Naive B cell (primary cell): Measurements from ENCODE around the gene SNX4. TPM values are rescaled to one million over a fixed set of nuclear protein-coding genes. Genes with fewer than 3 reads are reported as not detected.
"Not testable (repeated sequence)": the region's sequence is repeated elsewhere in the genome, so short reads cannot be mapped to it uniquely, and the experiment has no call there.

Source experiments
- ATAC-seq, 2 donors: fragments of 150-1000 bp; cut with Tn5 transposase; 2 replicates each; pipeline ENCODE4 v1.10.0; 2021; ENCODE audit warnings: low read depth in 2 of 2, mild to moderate bottlenecking in 2 of 2, moderate library complexity in 2 of 2
- DNase-seq: peaks from one replicate; pipeline ENCODE4 v3.0.0; 2022
- H3K27ac Mint-ChIP-seq, 6 donors: one replicate each; pipeline ENCODE4 v1.8.0; 2020 to 2022; ENCODE audit warnings: mild to moderate bottlenecking in 6 of 6, mixed read lengths in 6 of 6, moderate library complexity in 5 of 6, inconsistent platforms in 2 of 6
- H3K27me3 Mint-ChIP-seq, 3 donors: one replicate each; pipeline ENCODE4 v1.8.0; 2021 to 2022; ENCODE audit warnings: mixed read lengths in 3 of 3, mild to moderate bottlenecking in 1 of 3
- H3K36me3 Mint-ChIP-seq, 2 donors: one replicate each; pipeline ENCODE4 v1.8.0; 2020 to 2022; ENCODE audit warnings: mixed read lengths in 2 of 2, inconsistent platforms in 1 of 2, mild to moderate bottlenecking in 1 of 2
- H3K4me1 Mint-ChIP-seq, 3 donors: one replicate each; pipeline ENCODE4 v1.8.0; 2020 to 2022; ENCODE audit warnings: mixed read lengths in 3 of 3, inconsistent platforms in 1 of 3, mild to moderate bottlenecking in 1 of 3, moderate library complexity in 1 of 3
- H3K4me3 Mint-ChIP-seq, 8 donors: one replicate each; pipeline ENCODE4 v1.8.0; 2020 to 2022; ENCODE audit warnings: mild to moderate bottlenecking in 8 of 8, mixed read lengths in 8 of 8, moderate library complexity in 8 of 8, inconsistent platforms in 2 of 8
- H3K9me3 Mint-ChIP-seq, 7 donors: one replicate each; pipeline ENCODE4 v1.8.0; 2020 to 2022; ENCODE audit warnings: mixed read lengths in 7 of 7, mild to moderate bottlenecking in 5 of 7, inconsistent platforms in 2 of 7, moderate library complexity in 1 of 7
- polyA plus RNA-seq, 6 donors: library from polyadenylated mRNA; unstranded; fragments of 300-500 nt; fragmentation: Illumina TruSeq; gene quantifications; one replicate each; pipeline ENCODE4 v1.2.3, GENCODE V29; 2021; ENCODE audit warnings: low read depth in 6 of 6

SNX4 gene
- polyA plus RNA-seq, 6 donors from 2014 or later: 21.5 to 54.6 (median 26.6) TPM

GRCh38 chr3:125496701-125497100 is 23.3 kb downstream of the SNX4 start:
- no peak for ATAC-seq
- Mint-ChIP-seq H3K4me1 (peaks cover 0 to 4% (median 0%) of the 10 kb centered on the region in 3 donors), H3K36me3 (peaks cover 0 to 12% of the 10 kb centered on the region in 2 donors), H3K4me3 (no peak overlapping the region), H3K9me3 (no peaks in the 10 kb centered on the region), H3K27me3 (no peaks in the 10 kb centered on the region), H3K27ac (peak overlapping the region in 1 of 6 donors; percentile 49)
- DNase-seq: no peak

DNA sequence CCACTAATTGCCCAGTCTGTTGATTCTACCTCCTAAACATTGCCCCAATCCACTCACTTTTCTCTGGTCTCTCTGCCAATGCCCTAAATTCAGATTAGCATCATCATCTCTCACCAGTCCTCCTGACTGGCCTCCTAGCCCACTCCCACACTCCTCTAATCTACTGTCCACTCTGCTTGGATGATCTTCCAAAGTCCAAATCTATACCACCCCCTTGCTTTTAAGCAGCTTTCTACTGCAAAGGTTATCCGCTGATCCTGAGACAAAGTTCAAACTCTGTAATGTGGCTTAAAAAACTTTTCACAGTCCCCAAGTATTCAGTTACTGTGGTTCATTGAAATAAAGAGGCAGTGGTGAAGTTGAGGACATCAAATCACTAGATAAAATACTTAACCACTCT is 37.6 kb downstream of the SNX4 start:
- peaks cover 0 to 9% of the 10 kb centered on the region in 2 donors for H3K36me3 Mint-ChIP-seq
- H3K27me3 Mint-ChIP-seq: no peaks in the 10 kb centered on the region
- DNase-seq: no peak
- H3K4me1 Mint-ChIP-seq: no peaks in the 10 kb centered on the region
- H3K4me3 Mint-ChIP-seq: no peak overlapping the region
- ATAC-seq: no peak
- no peak overlapping the region for H3K27ac Mint-ChIP-seq
- no peaks in the 10 kb centered on the region for H3K9me3 Mint-ChIP-seq

DNA sequence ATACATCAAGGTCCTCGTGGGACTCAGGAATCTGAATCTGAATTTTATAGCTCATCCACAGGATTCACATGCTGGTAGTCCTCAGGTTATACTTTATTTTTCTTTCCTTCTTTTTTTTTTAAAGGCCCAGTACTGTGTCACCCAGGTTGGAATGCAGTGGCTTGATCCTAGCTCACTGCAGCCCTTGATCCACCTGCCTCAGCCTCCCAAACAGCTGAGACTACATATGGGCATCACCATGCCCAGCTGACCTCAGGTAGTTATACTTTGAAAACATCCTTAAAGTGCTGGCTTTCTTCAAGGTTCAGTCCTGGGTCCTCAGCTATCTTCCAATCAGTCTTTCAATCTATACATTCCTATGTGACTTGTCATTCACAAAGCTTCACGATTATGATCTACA is 38.2 kb downstream of the SNX4 start:
- H3K4me1 Mint-ChIP-seq: no peaks in the 10 kb centered on the region
- H3K27me3 Mint-ChIP-seq: no peaks in the 10 kb centered on the region
- ATAC-seq (no peak), DNase-seq (no peak)
- H3K4me3 Mint-ChIP-seq: no peak overlapping the region
- H3K36me3 Mint-ChIP-seq: peaks cover 0 to 11% of the 10 kb centered on the region in 2 donors
- no peaks in the 10 kb centered on the region for H3K9me3 Mint-ChIP-seq
- no peak overlapping the region for H3K27ac Mint-ChIP-seq

- not testable (repeated sequence) for ATAC-seq, H3K27me3 Mint-ChIP-seq, H3K9me3 Mint-ChIP-seq, H3K4me1 Mint-ChIP-seq, H3K27ac Mint-ChIP-seq, H3K4me3 Mint-ChIP-seq, DNase-seq
- H3K36me3 Mint-ChIP-seq: peaks cover 0 to 15% of the 10 kb centered on the region in 2 donors
Observed at GRCh38 chr3:125481375-125481759, 38.6 kb downstream of the SNX4 start.

DNA sequence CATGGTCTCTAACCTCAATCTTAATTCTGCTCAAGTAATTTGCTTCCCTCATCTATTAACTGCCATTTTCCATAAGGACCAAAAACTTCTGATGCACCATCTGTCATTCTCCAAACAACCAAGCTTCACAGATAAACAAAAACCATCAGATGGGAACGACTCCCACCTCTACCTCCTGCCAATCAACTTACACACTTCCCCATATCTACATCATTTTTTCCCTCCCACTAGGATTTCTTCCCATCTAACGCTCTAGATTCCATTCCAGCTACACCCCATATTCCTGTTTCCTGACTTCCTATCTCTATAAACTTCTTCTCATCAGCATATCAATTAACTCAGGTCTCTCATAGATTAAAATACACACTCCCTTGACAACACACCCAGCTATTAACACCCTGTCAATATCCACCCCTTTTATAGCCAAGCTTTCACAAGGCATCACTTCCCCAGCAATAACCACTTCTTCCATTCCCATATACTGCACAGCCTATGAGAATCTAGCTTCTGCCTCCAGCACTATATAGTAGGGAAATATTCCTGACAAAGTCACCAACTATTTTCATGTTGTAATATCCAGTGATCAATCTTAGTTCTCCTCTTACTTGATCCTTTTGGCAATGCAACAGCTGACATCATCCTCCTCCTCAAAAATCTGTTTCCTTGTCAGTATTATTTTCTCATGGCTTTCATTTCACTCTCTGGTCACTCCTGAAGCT is 39.2 kb downstream of the SNX4 start:
- Mint-ChIP-seq H3K27me3 (no peaks in the 10 kb centered on the region), H3K27ac (no peak overlapping the region)
- DNase-seq: no peak

DNA sequence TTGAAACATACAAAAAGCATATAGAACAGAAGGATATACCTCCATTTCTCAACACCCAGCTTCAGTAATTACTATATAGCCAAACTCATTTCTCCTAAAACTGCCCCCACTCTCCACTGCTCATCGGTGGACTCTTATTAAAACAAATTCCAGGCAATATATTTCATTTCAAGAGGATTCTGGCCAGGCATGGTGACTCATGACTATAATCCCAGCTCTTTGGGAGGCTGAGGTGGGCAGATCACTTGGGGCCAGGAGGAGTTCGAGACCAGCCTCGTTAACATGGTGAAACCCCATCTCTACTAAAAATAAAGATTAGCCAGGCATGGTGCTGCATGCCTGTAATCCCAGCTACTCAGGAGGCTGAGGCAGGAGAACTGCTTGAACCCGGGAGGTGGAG is 40.9 kb downstream of the SNX4 start:
- Mint-ChIP-seq H3K27me3 (no peaks in the 10 kb centered on the region), H3K27ac (peak overlapping the region in 2 of 6 donors; percentile 24 to 39), H3K4me3 (peak overlapping the region in 1 of 8 donors; percentile 40), H3K9me3 (no peaks in the 10 kb centered on the region), H3K4me1 (no peaks in the 10 kb centered on the region), H3K36me3 (peaks cover 0 to 15% of the 10 kb centered on the region in 2 donors)
- no peak for DNase-seq
- ATAC-seq: no peak

More for the DNA sequence above, 39.2 kb downstream of the SNX4 start:
- H3K4me1 Mint-ChIP-seq: no peaks in the 10 kb centered on the region
- H3K36me3 Mint-ChIP-seq: peaks cover 0 to 15% of the 10 kb centered on the region in 2 donors
- H3K4me3 Mint-ChIP-seq: no peak overlapping the region
- H3K9me3 Mint-ChIP-seq: no peaks in the 10 kb centered on the region
- ATAC-seq: no peak

- Mint-ChIP-seq H3K27ac (no peak overlapping the region), H3K4me1 (no peaks in the 10 kb centered on the region), H3K36me3 (peaks cover 4 to 15% of the 10 kb centered on the region in 2 donors), H3K27me3 (no peaks in the 10 kb centered on the region), H3K9me3 (no peaks in the 10 kb centered on the region), H3K4me3 (no peak overlapping the region)
- ATAC-seq (no peak), DNase-seq (no peak)
Observed at GRCh38 chr3:125478326-125478725, 41.7 kb downstream of the SNX4 start.

DNA sequence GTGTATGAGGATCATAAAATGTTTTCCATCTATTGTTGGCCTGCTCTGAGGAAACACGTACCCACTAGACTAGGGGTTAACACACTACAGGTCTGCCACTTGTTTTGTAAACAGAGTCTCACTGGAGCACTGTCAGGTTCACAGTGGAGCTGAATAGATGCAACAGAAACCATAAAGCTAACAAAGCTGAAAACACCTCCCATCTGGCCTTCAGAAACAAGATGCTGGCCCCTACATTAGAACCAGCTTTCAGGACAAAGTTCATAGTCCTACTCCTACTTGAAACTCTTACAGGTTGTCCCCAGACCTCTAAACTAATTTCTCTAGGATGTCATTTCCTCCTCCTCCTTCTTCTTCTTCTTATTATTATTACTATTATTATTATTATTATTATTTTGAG is 42.3 kb downstream of the SNX4 start:
- H3K27ac Mint-ChIP-seq: no peak overlapping the region

GRCh38 chr3:125470671-125471070 is 49.3 kb downstream of the SNX4 start:
- peaks cover 19 to 26% of the 10 kb centered on the region in 2 donors for H3K36me3 Mint-ChIP-seq
- H3K4me1 Mint-ChIP-seq: no peaks in the 10 kb centered on the region
- H3K27me3 Mint-ChIP-seq: no peaks in the 10 kb centered on the region
- no peak for DNase-seq
- H3K27ac Mint-ChIP-seq: no peak overlapping the region
- no peak for ATAC-seq
- H3K4me3 Mint-ChIP-seq: no peak overlapping the region
- H3K9me3 Mint-ChIP-seq: no peaks in the 10 kb centered on the region

More for the DNA sequence above, 42.3 kb downstream of the SNX4 start:
- Mint-ChIP-seq H3K9me3 (no peaks in the 10 kb centered on the region), H3K36me3 (peaks cover 10 to 19% of the 10 kb centered on the region in 2 donors), H3K27me3 (no peaks in the 10 kb centered on the region), H3K4me3 (no peak overlapping the region), H3K4me1 (no peaks in the 10 kb centered on the region)
- no peak for ATAC-seq
- no peak for DNase-seq

DNA sequence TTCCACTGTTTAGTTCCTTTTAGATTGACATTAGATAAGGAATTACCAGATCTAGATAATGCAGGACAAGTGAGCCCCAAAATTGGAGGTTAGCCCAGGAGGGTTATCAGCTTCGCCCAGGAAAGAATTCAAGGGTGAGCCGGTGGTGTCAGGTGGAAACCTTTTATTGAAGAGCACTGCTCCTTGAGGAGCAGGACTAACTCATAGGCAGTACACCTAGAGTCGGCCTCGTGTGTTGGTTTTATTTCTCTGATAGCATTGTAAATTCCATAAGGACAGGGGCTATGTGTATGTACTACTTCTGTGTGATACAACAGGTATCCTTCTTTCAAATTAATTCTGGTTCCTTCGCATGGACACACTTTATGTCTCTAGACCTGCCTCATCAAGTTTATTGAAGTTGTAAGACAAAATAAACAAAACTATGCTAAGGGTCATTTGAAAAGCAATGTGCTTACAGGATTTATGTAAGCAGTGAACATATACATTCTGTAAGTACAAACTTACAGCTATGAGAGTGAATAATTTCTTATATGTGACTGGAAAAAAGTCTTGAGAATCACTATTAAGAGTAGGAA is 57.2 kb downstream of the SNX4 start:
- Mint-ChIP-seq H3K4me3 (no peak overlapping the region), H3K36me3 (peaks cover 3 to 15% of the 10 kb centered on the region in 2 donors), H3K9me3 (no peaks in the 10 kb centered on the region), H3K27me3 (no peaks in the 10 kb centered on the region), H3K27ac (peak overlapping the region in 2 of 6 donors; percentile 14 to 76), H3K4me1 (no peaks in the 10 kb centered on the region)
- ATAC-seq (no peak), DNase-seq (no peak)

- Mint-ChIP-seq H3K4me3 (no peak overlapping the region), H3K27me3 (no peaks in the 10 kb centered on the region), H3K4me1 (no peaks in the 10 kb centered on the region), H3K27ac (no peak overlapping the region), H3K9me3 (no peaks in the 10 kb centered on the region), H3K36me3 (peaks cover 0 to 15% of the 10 kb centered on the region in 2 donors)
- no peak for ATAC-seq
- DNase-seq: no peak
Observed at GRCh38 chr3:125461896-125462295, 58.1 kb downstream of the SNX4 start.

- Mint-ChIP-seq H3K27ac (no peak overlapping the region), H3K36me3 (peaks cover 0 to 12% of the 10 kb centered on the region in 2 donors), H3K9me3 (no peaks in the 10 kb centered on the region), H3K4me1 (no peaks in the 10 kb centered on the region), H3K4me3 (no peak overlapping the region), H3K27me3 (no peaks in the 10 kb centered on the region)
- ATAC-seq (no peak), DNase-seq (no peak)
Observed at GRCh38 chr3:125460233-125460632, 59.8 kb downstream of the SNX4 start.

DNA sequence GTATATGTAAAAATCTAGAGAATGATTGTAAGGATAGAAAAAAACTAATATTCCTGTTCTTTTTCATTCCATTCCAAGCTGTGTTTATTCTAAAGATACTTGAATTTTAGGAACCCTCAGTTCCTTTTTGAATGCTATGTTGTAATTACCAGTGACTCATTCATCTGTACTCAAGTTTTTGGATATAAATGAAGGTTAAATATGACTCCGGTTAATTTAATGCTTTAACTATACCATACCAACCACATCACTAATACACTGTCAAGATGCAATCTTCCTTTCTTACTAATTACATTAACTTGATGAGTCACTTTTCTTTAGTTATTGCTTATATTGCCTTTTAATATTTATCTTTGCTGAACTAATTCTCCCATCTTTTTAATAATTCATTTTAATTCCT is 76.1 kb downstream of the SNX4 start:
- no peak for DNase-seq
- H3K36me3 Mint-ChIP-seq: peaks cover 8 to 27% of the 10 kb centered on the region in 2 donors
- H3K4me3 Mint-ChIP-seq: no peak overlapping the region
- H3K9me3 Mint-ChIP-seq: peaks cover 4 to 15% (median 12%) of the 10 kb centered on the region in 7 donors
- no peaks in the 10 kb centered on the region for H3K27me3 Mint-ChIP-seq
- no peaks in the 10 kb centered on the region for H3K4me1 Mint-ChIP-seq
- ATAC-seq: no peak
- H3K27ac Mint-ChIP-seq: no peak overlapping the region

DNA sequence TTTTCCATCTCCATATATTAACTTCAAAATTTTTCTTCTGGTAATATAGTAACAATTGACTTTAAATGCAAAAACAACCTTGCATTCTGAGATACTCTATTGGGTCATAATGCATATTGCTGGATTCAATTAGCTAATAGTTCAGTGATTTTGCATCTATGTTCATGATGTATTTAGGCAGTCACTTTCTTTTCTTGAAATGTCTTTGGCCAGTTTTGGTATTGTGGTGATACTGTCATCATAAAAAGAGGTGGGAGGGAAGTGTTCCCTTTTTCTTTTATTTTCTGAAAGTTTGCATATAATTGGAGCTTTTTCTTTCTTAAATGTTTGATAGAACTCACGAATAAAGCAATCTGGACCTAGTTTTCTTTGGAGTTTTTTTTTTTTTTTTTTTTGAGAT is 77.5 kb downstream of the SNX4 start:
- Mint-ChIP-seq H3K27ac (peak overlapping the region in 1 of 6 donors; percentile 49), H3K4me1 (no peaks in the 10 kb centered on the region)
- ATAC-seq: no peak

More for the DNA sequence above, 77.5 kb downstream of the SNX4 start:
- no peak overlapping the region for H3K4me3 Mint-ChIP-seq
- H3K9me3 Mint-ChIP-seq: peaks cover 4 to 15% (median 12%) of the 10 kb centered on the region in 7 donors
- no peak for DNase-seq
- H3K27me3 Mint-ChIP-seq: no peaks in the 10 kb centered on the region
- H3K36me3 Mint-ChIP-seq: peaks cover 8 to 25% of the 10 kb centered on the region in 2 donors
